SH-SY5Y (cell line): ENCODE results near the gene MLXIPL.

ENCODE experiments used
- GATA2 ChIP-seq: IDR thresholded peaks from 2 replicates; pipeline ENCODE4 v1.6.1; 2011; ENCODE audit warnings: mild to moderate bottlenecking, low read depth, low read length
- GATA3 ChIP-seq: IDR thresholded peaks from 2 replicates; pipeline ENCODE4 v1.6.1; 2011; ENCODE audit warnings: low read depth, mild to moderate bottlenecking, low read length, moderate library complexity

DNA sequence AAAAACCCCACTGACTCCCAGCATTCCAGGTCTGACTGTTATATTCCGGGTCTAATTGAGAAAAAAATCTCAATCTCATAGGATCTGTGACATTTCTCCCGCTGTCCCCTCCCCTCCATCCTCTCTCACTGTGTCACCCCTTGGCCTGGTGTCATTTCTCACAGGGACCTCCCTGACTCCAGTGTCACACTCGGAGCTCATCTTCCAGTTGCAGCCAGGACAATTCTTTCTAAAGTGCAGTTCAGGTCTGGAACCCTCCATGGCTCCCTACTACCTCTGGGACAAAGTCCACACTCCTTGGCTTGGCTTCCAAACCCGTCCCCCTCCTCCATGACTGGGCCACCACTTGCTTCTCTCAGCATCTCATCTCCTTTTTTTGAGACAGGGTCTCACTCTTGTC, 14.2 kb downstream of the MLXIPL start:
- TF ChIP-seq GATA3 (no peak), GATA2 (no peak)
